GM12878 (cell line): ENCODE measurements around the gene ZDHHC1. TPM values are rescaled to one million over a fixed set of nuclear protein-coding genes. Genes with fewer than 3 reads are reported as not detected.

Source experiments
- ATAC-seq: fragments of 200-7000 bp; cut with Tn5 transposase; 3 replicates; pipeline ENCODE4 v1.9.1; 2020; ENCODE audit warnings: mild to moderate bottlenecking, moderate library complexity
- BruUV-seq: library from RNA; stranded (reverse); fragments of 400-500 nt; replicated peaks from 2 replicates; lab custom pipeline; 2021; lab: Mats Ljungman, UMichigan
- CTCF ChIA-PET: fragments of 300-600 bp; sonication (Branson Sonifier 250); formaldehyde crosslinking; extraction: SDS; loops from one replicate; lab custom pipeline; 2021; ENCODE audit warnings: inconsistent platforms; lab: Yijun Ruan, JAX
- POLR2A ChIA-PET: fragments of 350-600 bp; formaldehyde crosslinking; extraction: SDS; loops from one replicate; lab custom pipeline; 2021; ENCODE audit warnings: inconsistent platforms; lab: Charles Lee
- RAD21 ChIA-PET: fragments of 300-600 bp; sonication (Branson Sonifier 250); formaldehyde crosslinking; loops from one replicate; lab custom pipeline; 2023; ENCODE audit warnings: antibody characterized with exemption; ENCODE audit not compliant: unreplicated experiment; lab: Charles Lee
- SMC1A ChIA-PET: fragments of 300-600 bp; sonication (Branson Sonifier 250); formaldehyde crosslinking; loops from one replicate; lab custom pipeline; 2023; ENCODE audit not compliant: unreplicated experiment, uncharacterized antibody; lab: Charles Lee
- DNase-seq: peaks from one replicate; pipeline ENCODE4 v3.0.0-alpha.2; 2011; ENCODE audit warnings: low read depth, low spot score
- FAIRE-seq: peaks from 3 replicates; lab custom pipeline; 2011; peaks lifted over from hg19 to GRCh38; lab: Jason Lieb, UNC
- H2AFZ ChIP-seq: 2 replicates; pipeline ENCODE4 v1.6.0; 2011; ENCODE audit warnings: low read depth, low read length, control low read depth; ENCODE audit not compliant: control insufficient read depth
- H3K27ac ChIP-seq: 2 replicates; pipeline ENCODE4 v1.5.1; 2011; ENCODE audit warnings: control low read depth; ENCODE audit not compliant: control insufficient read depth, insufficient read depth
- H3K27me3 ChIP-seq, 2 experiments: replicated peaks in 1 of 2; 2 replicates each; pipeline versions ENCODE4 v1.6.0 to v1.6.1; 2011; ENCODE audit warnings: low read length in 1 of 2; ENCODE audit not compliant: control insufficient read depth in 2 of 2, insufficient read depth in 2 of 2
- H3K36me3 ChIP-seq, 2 experiments: 2 replicates each; pipeline ENCODE4 v1.5.1; 2011; ENCODE audit warnings: low read length in 1 of 2; ENCODE audit not compliant: control insufficient read depth in 2 of 2, insufficient read depth in 2 of 2
- H3K4me1 ChIP-seq: 2 replicates; pipeline ENCODE4 v1.6.1; 2011; ENCODE audit warnings: mild to moderate bottlenecking, low read length, moderate library complexity, mixed read lengths; ENCODE audit not compliant: control insufficient read depth, insufficient read depth
- H3K4me2 ChIP-seq: 2 replicates; pipeline ENCODE4 v1.6.0; 2011; ENCODE audit warnings: control low read depth; ENCODE audit not compliant: control insufficient read depth, insufficient read depth
- H3K4me3 ChIP-seq: fragments of 200-600 bp; sonication (generic); 2 replicates; pipeline ENCODE4 v1.5.1; 2016
- H3K79me2 ChIP-seq: 2 replicates; pipeline ENCODE4 v1.6.0; 2011; ENCODE audit warnings: low read length; ENCODE audit not compliant: control insufficient read depth, insufficient read depth
- H3K9ac ChIP-seq: 2 replicates; pipeline ENCODE4 v1.8.0; 2011; ENCODE audit warnings: low read length, control low read depth, mixed read lengths; ENCODE audit not compliant: control insufficient read depth, insufficient read depth
- H3K9me3 ChIP-seq: replicated peaks from 3 replicates; pipeline ENCODE4 v1.5.1; 2011; ENCODE audit warnings: mild to moderate bottlenecking, low read length; ENCODE audit not compliant: control insufficient read depth, insufficient read depth
- H4K20me1 ChIP-seq: 2 replicates; pipeline ENCODE4 v1.6.0; 2011; ENCODE audit not compliant: control insufficient read depth, insufficient read depth
- BACH1 ChIP-seq: fragments of 450-650 bp; IDR thresholded peaks from 2 replicates; pipeline ENCODE4 v1.6.1; 2017; ENCODE audit warnings: mild to moderate bottlenecking, borderline replicate concordance
- MEF2B ChIP-seq: fragments of 450-650 bp; IDR thresholded peaks from 2 replicates; pipeline ENCODE4 v1.6.1; 2018; ENCODE audit warnings: mild to moderate bottlenecking, moderate library complexity; ENCODE audit not compliant: partially characterized antibody, poor library complexity, severe bottlenecking
- MYB ChIP-seq: fragments of 150-350 bp; IDR thresholded peaks from 2 replicates; pipeline ENCODE4 v1.6.1; 2014; ENCODE audit warnings: mild to moderate bottlenecking, low read depth, low read length, borderline replicate concordance
- POLR2AphosphoS5 ChIP-seq: IDR thresholded peaks from 2 replicates; pipeline ENCODE4 v1.6.1; 2011; ENCODE audit warnings: mild to moderate bottlenecking, low read length, inconsistent platforms
- ZNF274 ChIP-seq: IDR thresholded peaks from one replicate; pipeline ENCODE4 v1.8.0; 2011; ENCODE audit not compliant: insufficient read length, insufficient read depth
- WGBS: methylation state at CpG from one replicate; pipeline ENCODE4 v1.1.6; 2016; ENCODE audit warnings: low lambda C conversion rate; ENCODE audit not compliant: insufficient replicate concordance, insufficient coverage; ENCODE audit errors: missing lambda C conversion rate; 5-methylcytosine and 5-hydroxymethylcytosine counted together
- in situ Hi-C: fragments of 300-500 bp; cut with MboI; formaldehyde crosslinking; loops from 9 replicates; pipeline ENCODE4 v1.14.3; 2018; ENCODE audit warnings: mixed read lengths
- intact Hi-C: fragments of 100-400 bp; cut with micrococcal nuclease; formaldehyde crosslinking; loops from one replicate; pipeline ENCODE4 v1.14.2; 2022; ENCODE audit not compliant: unreplicated experiment
- polyA plus RNA-seq, 11 experiments: library from polyadenylated mRNA; depleted of rRNA in 4 of 11; unstranded in 6 of 11; stranded (reverse) in 5 of 11; fragments of >200 nt; fragmentation: Nextera tagmentation in 4 of 11; fragmentation: Illumina TruSeq in 1 of 11; extraction: Ambion mirVana in 4 of 11; extraction: Trizol in 1 of 11; gene quantifications; 1 replicate in 1 of 11; 2 replicates in 10 of 11; pipeline versions ENCODE4 v1.2.1 to v1.2.3, GENCODE V29; 2011 to 2016; ENCODE audit warnings: inconsistent platforms in 2 of 11, missing spikeins in 2 of 11, low read depth in 1 of 11
- total RNA-seq, 4 experiments: library from RNA; depleted of rRNA in 3 of 4; stranded (reverse); fragments of >200 nt in 3 of 4; fragmentation: Illumina TruSeq in 1 of 4; extraction: Trizol in 1 of 4; gene quantifications; 2 replicates each; pipeline versions ENCODE4 v1.2.1 to v1.2.3, GENCODE V29; 2013 to 2021
- TF ChIP-seq, protein P1 (sequence below): fragments of 450-650 bp; IDR thresholded peaks from 2 replicates; pipeline ENCODE4 v1.6.1; 2017; ENCODE audit warnings: low read depth, mild to moderate bottlenecking, moderate library complexity
- TF ChIP-seq, protein P2 (sequence below): IDR thresholded peaks from 2 replicates; pipeline ENCODE4 v1.6.1; 2012; ENCODE audit warnings: low read depth, low read length, improper control_type of control experiment

Gene ZDHHC1
- total and polyA plus RNA-seq, 10 of the 15 experiments (the other 5 are each of a cell fraction or from before 2014, with no cell fraction given), result 0.07 to 1.2 (median 0.66) TPM; not detected in 2

DNA sequence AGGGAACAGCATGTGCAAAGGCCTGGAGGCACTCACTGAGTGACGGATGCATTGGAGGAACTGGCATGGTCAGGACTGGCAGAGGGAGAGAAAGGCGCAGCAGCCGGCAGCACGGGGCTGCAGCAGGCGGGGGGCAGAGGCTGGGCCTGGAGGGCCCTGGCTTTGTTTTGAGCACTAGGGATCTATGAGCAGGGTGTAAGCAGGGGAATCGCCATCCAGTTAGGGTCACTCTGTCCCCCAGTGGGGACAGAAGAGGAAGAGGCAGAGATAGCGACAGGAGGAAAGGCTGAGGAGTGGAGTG lies 28.8 kb upstream of the ZDHHC1 start:
- H3K9ac ChIP-seq, result no peak overlapping the region
- H3K4me2 ChIP-seq, result no peak overlapping the region
- H3K79me2 ChIP-seq, result no peaks in the 10 kb centered on the region
- 99% methylated on average over 7 of the region's 7 CpGs for WGBS
- intact Hi-C loops (no loop called here), in situ Hi-C loops (no loop called here)
- H3K27me3 ChIP-seq, result no peaks in the 10 kb centered on the region
- no peak overlapping the region for H2AFZ ChIP-seq
- 0 out of 2 replicates have a peak, but pooled peaks cover 4% of the 10 kb centered on the region for H4K20me1 ChIP-seq
- no peak for ATAC-seq
- H3K36me3 ChIP-seq, result peaks cover 4 to 19% of the 10 kb centered on the region in 2 experiments
- no peak for FAIRE-seq
- ChIA-PET CTCF (interaction anchor here (2.0 to 7.7 kb wide), 2 partner anchors 18 to 184 kb away, joined by 5 to 84 read pairs; no protein-coding TSS in a partner anchor), POLR2A (no interaction called here), SMC1A (interaction anchor here (2.5 kb wide), 1 partner anchor 17 kb away, joined by 13 read pairs; no protein-coding TSS in a partner anchor), RAD21 (interaction anchor here (1.1 kb wide), 1 partner anchor 69 kb away, joined by 3 read pairs; no protein-coding TSS in a partner anchor)
- TF ChIP-seq, protein P1, sequence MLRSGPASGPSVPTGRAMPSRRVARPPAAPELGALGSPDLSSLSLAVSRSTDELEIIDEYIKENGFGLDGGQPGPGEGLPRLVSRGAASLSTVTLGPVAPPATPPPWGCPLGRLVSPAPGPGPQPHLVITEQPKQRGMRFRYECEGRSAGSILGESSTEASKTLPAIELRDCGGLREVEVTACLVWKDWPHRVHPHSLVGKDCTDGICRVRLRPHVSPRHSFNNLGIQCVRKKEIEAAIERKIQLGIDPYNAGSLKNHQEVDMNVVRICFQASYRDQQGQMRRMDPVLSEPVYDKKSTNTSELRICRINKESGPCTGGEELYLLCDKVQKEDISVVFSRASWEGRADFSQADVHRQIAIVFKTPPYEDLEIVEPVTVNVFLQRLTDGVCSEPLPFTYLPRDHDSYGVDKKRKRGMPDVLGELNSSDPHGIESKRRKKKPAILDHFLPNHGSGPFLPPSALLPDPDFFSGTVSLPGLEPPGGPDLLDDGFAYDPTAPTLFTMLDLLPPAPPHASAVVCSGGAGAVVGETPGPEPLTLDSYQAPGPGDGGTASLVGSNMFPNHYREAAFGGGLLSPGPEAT, result no peak
- TF ChIP-seq MYB (no peak), MEF2B (no peak), POLR2AphosphoS5 (no peak), BACH1 (no peak), ZNF274 (no peak)
- TF ChIP-seq, protein P2, sequence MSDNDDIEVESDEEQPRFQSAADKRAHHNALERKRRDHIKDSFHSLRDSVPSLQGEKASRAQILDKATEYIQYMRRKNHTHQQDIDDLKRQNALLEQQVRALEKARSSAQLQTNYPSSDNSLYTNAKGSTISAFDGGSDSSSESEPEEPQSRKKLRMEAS, result no peak
- H3K4me3 ChIP-seq, result no peak overlapping the region
- DNase-seq, result no peak
- no TSS peak for BruUV-seq
- H3K4me1 ChIP-seq, result no peaks in the 10 kb centered on the region
- H3K27ac ChIP-seq, result no peak overlapping the region
- H3K9me3 ChIP-seq, result no peaks in the 10 kb centered on the region
